Measurements from ENCODE around the gene CYP27B1.
"Not testable (repeated sequence)": the region's sequence is repeated elsewhere in the genome, so short reads cannot be mapped to it uniquely, and the experiment has no call there.

The CYP27B1 gene

GRCh38 chr12:57723630-57723962 lies 43.3 kb downstream of the CYP27B1 start:
- Histone ChIP-seq H3K36me3 (ENCODE audit: control insufficient read depth, insufficient read depth, low read length) (peaks cover 16% of the 10 kb centered on the region), H3K27ac (ENCODE audit: low read depth, low read length) (no peak overlapping the region), H3K4me3 (ENCODE audit: low read length) (no peak overlapping the region), H3K4me1 (ENCODE audit: control insufficient read depth, insufficient read depth, low read length) (no peaks in the 10 kb centered on the region), H3K27me3 (ENCODE audit: control insufficient read depth, insufficient read depth, low read length) (peaks cover 7% of the 10 kb centered on the region), H3K9ac (ENCODE audit: low read length) (no peak overlapping the region)

- peaks cover 20% of the 10 kb centered on the region for H3K36me3 ChIP-seq (ENCODE audit: control insufficient read depth, insufficient read depth, low read length)
- peaks cover 7% of the 10 kb centered on the region for H3K27me3 ChIP-seq (ENCODE audit: control insufficient read depth, insufficient read depth, low read length)
- no peak overlapping the region for H3K27ac ChIP-seq (ENCODE audit: low read depth, low read length)
- no peaks in the 10 kb centered on the region for H3K4me1 ChIP-seq (ENCODE audit: control insufficient read depth, insufficient read depth, low read length)
- H3K4me3 ChIP-seq (ENCODE audit: low read length) = no peak overlapping the region
- H3K9ac ChIP-seq (ENCODE audit: low read length) = no peak overlapping the region
Measured at GRCh38 chr12:57722716-57723629, 43.9 kb downstream of the CYP27B1 start.

GRCh38 chr12:57721846-57722608 lies 44.9 kb downstream of the CYP27B1 start:
- H3K36me3 ChIP-seq (ENCODE audit: control insufficient read depth, insufficient read depth, low read length) = peaks cover 25% of the 10 kb centered on the region
- not testable (repeated sequence) for H3K27ac ChIP-seq (ENCODE audit: low read depth, low read length); H3K4me1 ChIP-seq (ENCODE audit: control insufficient read depth, insufficient read depth, low read length)

GRCh38 chr12:57720606-57721595 lies 46.0 kb downstream of the CYP27B1 start:
- Histone ChIP-seq H3K27ac (ENCODE audit: low read depth, low read length) (no peak overlapping the region), H3K36me3 (ENCODE audit: control insufficient read depth, insufficient read depth, low read length) (peaks cover 34% of the 10 kb centered on the region), H3K4me1 (ENCODE audit: control insufficient read depth, insufficient read depth, low read length) (no peaks in the 10 kb centered on the region), H3K4me3 (ENCODE audit: low read length) (no peak overlapping the region), H3K9ac (ENCODE audit: low read length) (no peak overlapping the region), H3K27me3 (ENCODE audit: control insufficient read depth, insufficient read depth, low read length) (peaks cover 3% of the 10 kb centered on the region)

More at GRCh38 chr12:57721846-57722608, 44.9 kb downstream of the CYP27B1 start:
- H3K9ac ChIP-seq (ENCODE audit: low read length); H3K27me3 ChIP-seq (ENCODE audit: control insufficient read depth, insufficient read depth, low read length); H3K4me3 ChIP-seq (ENCODE audit: low read length): not testable (repeated sequence)

- no peaks in the 10 kb centered on the region for H3K4me1 ChIP-seq (ENCODE audit: control insufficient read depth, insufficient read depth, low read length)
- H3K27me3 ChIP-seq (ENCODE audit: control insufficient read depth, insufficient read depth, low read length) = peaks cover 3% of the 10 kb centered on the region
- no peak overlapping the region for H3K4me3 ChIP-seq (ENCODE audit: low read length)
- H3K27ac ChIP-seq (ENCODE audit: low read depth, low read length) = no peak overlapping the region
- H3K9ac ChIP-seq (ENCODE audit: low read length) = no peak overlapping the region
- H3K36me3 ChIP-seq (ENCODE audit: control insufficient read depth, insufficient read depth, low read length) = peaks cover 40% of the 10 kb centered on the region
Measured at GRCh38 chr12:57719777-57720605, 46.9 kb downstream of the CYP27B1 start.

- Histone ChIP-seq H3K36me3 (ENCODE audit: control insufficient read depth, insufficient read depth, low read length) (peaks cover 43% of the 10 kb centered on the region), H3K27me3 (ENCODE audit: control insufficient read depth, insufficient read depth, low read length) (no peaks in the 10 kb centered on the region), H3K4me1 (ENCODE audit: control insufficient read depth, insufficient read depth, low read length) (no peaks in the 10 kb centered on the region), H3K9ac (ENCODE audit: low read length) (no peak overlapping the region), H3K27ac (ENCODE audit: low read depth, low read length) (no peak overlapping the region), H3K4me3 (ENCODE audit: low read length) (no peak overlapping the region)
Measured at GRCh38 chr12:57718641-57719528, 48.0 kb downstream of the CYP27B1 start.

GRCh38 chr12:57717846-57718640 lies 48.8 kb downstream of the CYP27B1 start:
- H3K4me3 ChIP-seq (ENCODE audit: low read length) = no peak overlapping the region
- H3K27ac ChIP-seq (ENCODE audit: low read depth, low read length) = no peak overlapping the region
- peaks cover 43% of the 10 kb centered on the region for H3K36me3 ChIP-seq (ENCODE audit: control insufficient read depth, insufficient read depth, low read length)
- H3K4me1 ChIP-seq (ENCODE audit: control insufficient read depth, insufficient read depth, low read length) = no peaks in the 10 kb centered on the region
- H3K27me3 ChIP-seq (ENCODE audit: control insufficient read depth, insufficient read depth, low read length) = no peaks in the 10 kb centered on the region
- H3K9ac ChIP-seq (ENCODE audit: low read length) = no peak overlapping the region

- H3K4me1 ChIP-seq (ENCODE audit: control insufficient read depth, insufficient read depth, low read length) = no peaks in the 10 kb centered on the region
- H3K27ac ChIP-seq (ENCODE audit: low read depth, low read length) = no peak overlapping the region
- H3K4me3 ChIP-seq (ENCODE audit: low read length) = no peak overlapping the region
- no peak overlapping the region for H3K9ac ChIP-seq (ENCODE audit: low read length)
- H3K36me3 ChIP-seq (ENCODE audit: control insufficient read depth, insufficient read depth, low read length) = peaks cover 43% of the 10 kb centered on the region
- H3K27me3 ChIP-seq (ENCODE audit: control insufficient read depth, insufficient read depth, low read length) = no peaks in the 10 kb centered on the region
Measured at GRCh38 chr12:57717131-57717530, 49.7 kb downstream of the CYP27B1 start.

- H3K27me3 ChIP-seq (ENCODE audit: control insufficient read depth, insufficient read depth, low read length) = no peaks in the 10 kb centered on the region
- peaks cover 43% of the 10 kb centered on the region for H3K36me3 ChIP-seq (ENCODE audit: control insufficient read depth, insufficient read depth, low read length)
- H3K4me3 ChIP-seq (ENCODE audit: low read length) = no peak overlapping the region
- no peak overlapping the region for H3K27ac ChIP-seq (ENCODE audit: low read depth, low read length)
- H3K4me1 ChIP-seq (ENCODE audit: control insufficient read depth, insufficient read depth, low read length) = no peaks in the 10 kb centered on the region
- H3K9ac ChIP-seq (ENCODE audit: low read length) = no peak overlapping the region
Measured at GRCh38 chr12:57716305-57716704, 50.6 kb downstream of the CYP27B1 start.

- Histone ChIP-seq H3K4me1 (ENCODE audit: control insufficient read depth, insufficient read depth, low read length) (no peaks in the 10 kb centered on the region), H3K4me3 (ENCODE audit: low read length) (no peak overlapping the region), H3K36me3 (ENCODE audit: control insufficient read depth, insufficient read depth, low read length) (peaks cover 37% of the 10 kb centered on the region), H3K27me3 (ENCODE audit: control insufficient read depth, insufficient read depth, low read length) (no peaks in the 10 kb centered on the region), H3K9ac (ENCODE audit: low read length) (no peak overlapping the region), H3K27ac (ENCODE audit: low read depth, low read length) (no peak overlapping the region)
Measured at GRCh38 chr12:57715786-57716185, 51.1 kb downstream of the CYP27B1 start.
